ENCODE results near the gene PSRC1.
A peak's percentile ranks its signal among the peaks of the same experiment; 100 is the strongest.
"Not testable (repeated sequence)": the region's sequence is repeated elsewhere in the genome, so short reads cannot be mapped to it uniquely, and the experiment has no call there.

Gene PSRC1

GRCh38 chr1:109282952-109283747 is at the start of gene PSRC1:
PSRC1 (minus strand) TSS chr1:109283145.
- peak; percentile 99 for DNase-seq (ENCODE audit: low spot score)

- no peak for DNase-seq (ENCODE audit: low spot score)
Measured at GRCh38 chr1:109331113-109331512, 48.2 kb upstream of the PSRC1 start.

- DNase-seq (ENCODE audit: low spot score), result no peak
Measured at GRCh38 chr1:109327285-109327684, 44.3 kb upstream of the PSRC1 start.

- DNase-seq (ENCODE audit: low spot score), result no peak
Measured at GRCh38 chr1:109322974-109323373, 40.0 kb upstream of the PSRC1 start.

GRCh38 chr1:109319114-109319513 is 36.2 kb upstream of the PSRC1 start:
- no peak for DNase-seq (ENCODE audit: low spot score)

- no peak for DNase-seq (ENCODE audit: low spot score)
Measured at GRCh38 chr1:109316506-109316905, 33.6 kb upstream of the PSRC1 start.

- no peak for DNase-seq (ENCODE audit: low spot score)
Measured at GRCh38 chr1:109315288-109315687, 32.3 kb upstream of the PSRC1 start.

- DNase-seq (ENCODE audit: low spot score), result no peak
Measured at GRCh38 chr1:109314795-109315194, 31.9 kb upstream of the PSRC1 start.

GRCh38 chr1:109312978-109313775 is 30.2 kb upstream of the PSRC1 start:
- peak; percentile 97 for DNase-seq (ENCODE audit: low spot score)

- no peak for DNase-seq (ENCODE audit: low spot score)
Measured at GRCh38 chr1:109312246-109312645, 29.3 kb upstream of the PSRC1 start.

- DNase-seq (ENCODE audit: low spot score), result no peak
Measured at GRCh38 chr1:109309347-109309746, 26.4 kb upstream of the PSRC1 start.

- DNase-seq (ENCODE audit: low spot score), result peak; percentile 84
Measured at GRCh38 chr1:109307274-109308021, 24.5 kb upstream of the PSRC1 start.

GRCh38 chr1:109306832-109307273 is 23.9 kb upstream of the PSRC1 start, which contains the start of gene MYBPHL:
MYBPHL (minus strand) TSS chr1:109307011; CDS start chr1:109306991, 20 bp downstream.
- DNase-seq (ENCODE audit: low spot score), result no peak

GRCh38 chr1:109305991-109306390 is 23.0 kb upstream of the PSRC1 start:
- DNase-seq (ENCODE audit: low spot score), result not testable (repeated sequence)

- peak; percentile 98 for DNase-seq (ENCODE audit: low spot score)
Measured at GRCh38 chr1:109304226-109304920, 21.4 kb upstream of the PSRC1 start.

- DNase-seq (ENCODE audit: low spot score), result no peak
Measured at GRCh38 chr1:109301874-109302273, 18.9 kb upstream of the PSRC1 start.

- no peak for DNase-seq (ENCODE audit: low spot score)
Measured at GRCh38 chr1:109300650-109301151, 17.8 kb upstream of the PSRC1 start.

- DNase-seq (ENCODE audit: low spot score), result peak; percentile 99
Measured at GRCh38 chr1:109299558-109300343, 16.8 kb upstream of the PSRC1 start.

GRCh38 chr1:109298666-109299557 is 16.0 kb upstream of the PSRC1 start:
- peak; percentile 89 for DNase-seq (ENCODE audit: low spot score)

- no peak for DNase-seq (ENCODE audit: low spot score)
Measured at GRCh38 chr1:109296782-109297181, 13.8 kb upstream of the PSRC1 start.
